EH (cell line): ENCODE data around the gene PHACTR1.
A peak's percentile ranks its signal among the peaks of the same experiment; 100 is the strongest.
"Not testable (repeated sequence)": the region's sequence is repeated elsewhere in the genome, so short reads cannot be mapped to it uniquely, and the experiment has no call there.

Source experiments
- DNase-seq: peaks from one replicate; pipeline ENCODE4 v3.0.0-alpha.2; 2015; ENCODE audit warnings: low read depth

PHACTR1 gene

DNA sequence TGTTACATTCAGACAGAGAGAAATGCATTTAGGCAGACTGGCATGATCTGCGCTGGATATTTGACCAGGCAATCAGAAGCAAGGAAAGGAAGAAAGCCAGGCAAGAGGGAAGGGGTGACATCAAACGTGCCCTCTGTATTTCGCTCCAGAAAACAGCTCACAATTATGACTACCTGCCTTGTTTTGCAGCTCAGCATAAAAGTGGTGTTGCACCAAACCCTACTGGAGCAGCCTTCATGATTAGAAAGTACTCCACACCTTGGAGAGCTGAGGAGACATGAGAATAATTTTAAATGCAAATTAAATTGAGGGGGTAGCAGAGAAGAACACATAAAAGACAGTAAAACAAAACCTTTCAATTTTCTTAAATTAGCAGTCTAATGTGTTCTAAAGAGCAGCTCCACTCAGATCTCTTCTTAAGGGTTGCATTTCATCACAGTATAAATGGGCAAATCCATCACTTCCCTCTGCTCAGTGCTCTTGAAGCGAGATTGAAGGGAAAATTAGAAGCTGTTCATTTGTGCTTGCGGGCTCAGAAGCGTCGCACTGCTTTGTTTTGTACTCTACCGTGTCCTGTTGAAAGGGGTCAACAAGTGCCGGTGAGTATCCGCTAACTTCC, at the start of gene PHACTR1:
PHACTR1 (plus strand) TSS at position 470 of the 619 bp plus-strand sequence.
- no peak for DNase-seq

DNA sequence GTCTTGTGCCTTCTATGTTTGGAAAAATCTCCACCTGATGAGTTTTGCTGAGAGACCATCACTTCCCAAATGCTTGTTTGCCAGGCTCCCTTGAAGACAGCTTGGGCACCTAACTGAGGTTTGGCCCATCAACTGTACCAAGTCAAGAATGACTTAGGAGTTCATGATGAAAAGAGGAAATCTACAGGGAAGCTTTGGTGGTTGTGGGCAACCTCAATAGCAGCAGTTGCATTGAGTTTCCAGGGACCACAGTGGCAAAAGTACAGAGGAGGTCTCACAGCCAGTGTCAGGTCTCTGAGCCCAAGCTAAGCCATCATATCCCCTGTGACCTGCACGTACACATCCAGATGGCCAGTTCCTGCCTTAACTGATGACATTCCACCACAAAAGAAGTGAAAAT, 49.7 kb upstream of the PHACTR1 start:
- DNase-seq, result no peak

DNA sequence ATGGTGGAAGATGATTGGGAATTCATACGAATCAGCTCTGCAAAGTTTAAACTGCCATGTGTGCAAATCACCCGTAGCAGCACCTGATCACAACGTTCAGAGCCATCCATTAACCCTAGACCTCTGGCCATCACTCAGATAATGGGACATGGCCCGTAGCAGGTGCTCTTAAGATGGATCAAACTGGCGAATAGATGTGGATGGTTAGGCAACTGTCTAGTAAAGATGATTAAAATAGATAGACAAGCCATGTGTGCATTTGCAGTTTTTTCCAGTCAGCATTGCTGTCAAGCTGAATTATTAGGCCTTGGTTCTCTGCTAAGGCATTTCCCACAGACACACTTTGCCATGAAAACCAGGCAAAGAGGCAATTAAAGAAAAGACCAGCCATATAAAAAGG, 40.6 kb upstream of the PHACTR1 start:
- no peak for DNase-seq

DNA sequence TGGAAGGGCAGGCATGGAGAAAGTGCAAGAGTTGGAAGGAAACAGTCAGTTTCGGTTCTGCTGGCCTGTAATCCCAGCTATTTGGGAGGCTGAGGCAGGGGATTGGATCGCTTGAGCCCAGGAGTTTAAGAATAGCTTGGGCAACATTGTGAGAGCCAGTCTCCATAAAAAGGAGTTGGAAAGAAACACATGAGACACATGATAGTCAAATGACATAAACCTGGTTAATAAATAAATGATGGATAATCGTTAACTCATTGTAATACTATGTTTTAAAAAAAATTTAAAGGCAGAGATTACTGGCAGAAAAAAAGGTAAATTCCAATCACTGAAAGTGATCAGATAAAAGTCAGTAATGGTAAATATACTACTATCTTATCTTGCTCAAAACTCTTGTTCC, 37.2 kb upstream of the PHACTR1 start:
- no peak for DNase-seq

DNA sequence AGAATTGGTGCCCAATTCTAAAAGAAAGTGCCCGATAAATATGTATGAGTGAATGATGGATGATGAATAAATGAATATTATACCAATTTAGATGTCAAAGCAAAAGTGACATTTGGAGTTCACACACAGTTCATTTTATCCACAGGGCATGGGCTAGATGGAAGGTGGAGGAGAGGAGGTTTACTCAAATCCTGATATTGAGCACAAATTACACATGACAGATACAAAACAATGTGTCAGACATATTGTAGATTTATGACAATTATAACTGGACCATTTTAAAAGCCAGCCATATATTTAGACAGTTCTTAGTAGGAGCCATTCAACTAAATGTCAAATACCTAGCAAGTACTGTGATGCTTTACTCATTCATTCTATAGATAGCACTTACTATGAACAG, 23.4 kb upstream of the PHACTR1 start:
- no peak for DNase-seq

DNA sequence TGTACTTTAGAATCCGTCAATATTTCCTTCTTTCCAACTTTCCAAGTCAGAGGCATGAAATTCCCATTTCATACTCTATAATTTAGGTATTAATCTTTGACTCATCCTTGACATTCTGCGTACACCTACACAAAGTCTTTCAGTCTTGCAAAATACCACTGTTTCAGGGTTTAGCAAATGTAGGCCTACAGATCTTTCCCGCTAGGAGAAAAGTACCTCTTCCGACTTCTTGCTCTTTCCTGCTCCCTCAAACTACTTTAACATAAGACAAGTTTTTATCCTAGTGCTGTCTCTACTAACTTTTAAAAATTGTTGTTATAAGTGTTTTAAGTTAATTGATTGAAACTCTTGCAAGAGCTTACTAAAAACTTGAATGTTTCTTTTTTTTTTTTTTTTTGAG, 18.3 kb upstream of the PHACTR1 start:
- no peak for DNase-seq

DNA sequence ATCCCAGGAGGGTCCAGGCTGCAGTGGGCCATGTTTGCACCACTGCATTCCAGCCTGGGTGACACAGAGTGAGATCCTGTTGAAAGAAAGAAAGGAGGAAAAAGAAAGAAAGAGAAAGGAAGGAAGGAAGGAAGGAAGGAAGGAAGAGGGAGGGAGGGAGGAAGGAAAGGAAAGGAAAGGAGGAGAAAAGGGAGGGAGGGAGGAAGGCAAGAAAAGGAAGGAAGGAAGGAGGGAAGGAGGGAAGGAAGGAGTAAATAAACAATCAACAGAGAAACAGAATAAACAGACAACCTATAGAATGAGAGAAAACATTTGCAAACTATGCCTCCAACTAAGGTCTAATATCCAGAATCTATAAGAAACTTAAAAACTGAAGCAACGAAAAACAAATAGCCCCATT, 11.6 kb upstream of the PHACTR1 start:
- DNase-seq, result no peak

DNA sequence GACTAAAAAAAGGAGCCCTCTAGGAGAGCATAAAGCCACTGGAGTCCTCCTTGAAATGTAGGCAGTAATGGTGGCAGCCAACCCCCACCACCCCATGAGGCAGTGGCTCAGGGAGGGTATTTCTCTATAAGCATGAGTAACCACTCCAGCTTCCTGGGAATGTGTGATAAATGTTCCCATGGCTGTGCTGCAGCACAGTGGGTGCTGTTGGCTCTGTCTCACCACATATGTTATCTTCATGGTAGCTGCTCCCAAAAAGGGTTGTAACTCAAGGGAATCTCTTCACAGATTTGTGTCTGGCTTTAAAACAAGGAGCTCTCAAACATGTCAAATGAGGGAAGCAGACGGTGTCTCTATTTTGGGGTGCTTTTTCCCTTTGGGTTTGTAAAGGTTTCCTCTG, 7.5 kb upstream of the PHACTR1 start:
- DNase-seq, result peak; percentile 93

DNA sequence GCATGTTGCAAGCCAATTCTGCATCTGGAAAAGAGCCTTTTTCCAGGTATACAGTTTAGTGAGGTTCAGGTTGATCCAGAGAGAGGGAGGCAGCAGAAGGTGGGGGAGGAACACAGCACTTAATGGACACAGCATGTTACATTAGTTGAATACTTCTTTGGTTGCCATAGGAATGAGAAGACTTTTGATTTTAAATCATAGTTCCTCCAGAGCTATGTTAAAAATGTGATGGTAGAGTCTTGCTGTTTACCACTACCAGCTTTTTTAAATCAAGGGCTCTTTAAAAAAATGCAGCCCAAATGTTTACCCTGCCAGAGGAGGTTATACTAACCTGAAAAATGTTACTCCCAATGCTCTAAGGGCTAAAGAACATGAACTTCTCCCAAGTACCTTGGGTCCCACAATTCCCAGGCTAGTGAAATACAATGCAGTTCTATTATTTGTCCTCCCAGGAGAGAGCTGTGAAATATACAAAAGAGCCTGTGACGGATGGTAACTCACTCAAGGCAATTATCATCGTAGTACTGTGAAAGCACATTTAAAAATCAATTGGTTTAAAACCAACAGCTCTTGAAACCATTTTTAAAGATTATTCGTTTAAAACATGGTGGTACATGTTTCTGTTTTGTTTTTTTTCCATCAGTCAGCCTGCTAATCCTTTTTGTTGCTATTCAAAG, 6.9 kb upstream of the PHACTR1 start:
- DNase-seq, result peak; percentile 82

DNA sequence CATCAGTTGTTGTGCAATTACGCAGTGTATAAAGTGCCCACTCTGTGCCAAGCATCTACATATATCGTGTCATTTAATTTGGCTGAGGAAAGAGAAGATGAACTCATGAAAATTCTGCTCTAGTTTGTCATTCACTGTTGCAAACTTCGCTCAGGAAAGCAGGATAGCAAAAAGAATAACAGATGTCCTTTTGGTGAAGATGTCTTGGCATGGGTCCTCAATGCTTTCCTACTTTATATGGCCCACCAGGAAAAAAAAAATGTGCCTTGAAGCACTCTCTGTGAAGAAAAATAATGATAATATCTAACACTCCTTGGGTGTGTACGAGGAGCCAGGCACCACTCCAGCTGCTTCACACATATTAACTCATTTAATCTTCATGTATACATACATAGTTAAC, 5.6 kb upstream of the PHACTR1 start:
- no peak for DNase-seq

DNA sequence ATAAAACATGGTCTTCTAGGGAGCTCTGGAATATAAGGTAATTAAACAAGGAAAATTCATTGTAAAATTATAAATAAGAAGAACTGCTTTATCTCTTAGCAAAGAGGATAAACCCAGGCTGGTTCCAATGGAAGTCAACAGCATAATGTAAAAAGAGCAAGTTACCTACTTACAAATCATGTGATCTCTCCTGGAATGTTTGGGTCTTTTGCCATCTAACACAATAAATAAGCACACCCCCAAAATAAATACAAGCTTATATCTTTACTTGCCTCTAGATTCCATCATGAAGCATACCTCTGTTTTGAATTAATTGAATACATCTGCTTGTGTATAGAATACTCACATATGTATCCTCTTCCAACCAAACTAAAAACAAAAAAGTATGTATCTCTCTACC, 2.5 kb upstream of the PHACTR1 start:
- DNase-seq, result no peak

DNA sequence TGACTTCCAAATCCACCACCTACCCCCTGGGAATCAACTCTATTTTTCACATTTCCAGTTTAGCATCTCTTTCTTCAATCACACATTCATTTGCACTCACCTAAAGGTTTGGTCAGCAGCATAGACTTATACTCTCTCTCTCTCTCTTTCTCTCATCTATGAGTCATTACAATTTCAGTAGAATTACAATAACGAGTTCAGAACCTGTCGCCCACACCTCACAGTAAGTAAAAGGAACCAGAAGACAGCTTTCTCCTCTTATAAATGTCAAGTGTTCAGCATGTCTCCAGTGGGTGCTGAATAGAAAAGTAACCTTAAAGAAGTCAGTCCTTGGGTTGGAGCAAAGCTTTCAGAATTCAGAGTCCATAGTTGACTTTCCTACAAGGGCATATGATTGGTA, 1.1 kb upstream of the PHACTR1 start:
- no peak for DNase-seq

DNA sequence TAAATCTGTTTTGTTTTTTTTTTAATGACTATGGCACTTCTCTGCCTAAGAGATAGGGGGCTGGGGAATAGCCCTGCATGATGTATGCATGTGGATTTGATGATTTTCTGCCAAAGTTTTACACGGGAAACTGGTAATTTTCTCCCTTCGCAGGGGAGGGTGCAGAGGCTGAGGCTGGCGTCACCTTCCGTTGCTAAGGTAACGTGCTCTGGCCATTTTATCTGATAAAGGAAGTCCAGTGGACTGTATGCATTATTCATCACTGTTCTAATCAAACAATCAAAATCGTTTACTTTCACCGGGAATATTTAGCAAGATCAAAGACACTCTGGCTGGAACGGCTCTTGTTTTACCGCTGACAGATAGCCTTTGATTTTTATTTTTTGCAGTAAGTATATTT, 789 bp downstream of the PHACTR1 start:
- DNase-seq, result no peak

DNA sequence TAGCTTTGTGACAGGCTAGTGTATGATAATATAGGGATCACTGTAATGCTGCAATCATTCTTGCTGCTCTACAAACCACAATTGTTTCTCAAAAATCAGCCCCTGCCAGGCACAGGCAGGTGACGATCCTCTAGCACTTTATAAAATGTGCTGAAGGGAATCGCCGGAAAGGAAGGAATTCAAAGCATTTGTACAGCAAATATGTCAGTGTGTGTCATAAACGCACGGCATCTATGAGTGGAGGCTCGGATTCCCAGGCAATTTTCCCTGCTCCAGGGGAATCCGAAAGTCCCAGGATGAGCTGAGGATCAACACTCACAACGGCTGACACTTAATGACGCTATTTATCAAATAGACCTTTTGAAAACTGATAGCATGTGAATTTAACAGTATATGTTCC, 1.4 kb downstream of the PHACTR1 start:
- peak; percentile 86 for DNase-seq

DNA sequence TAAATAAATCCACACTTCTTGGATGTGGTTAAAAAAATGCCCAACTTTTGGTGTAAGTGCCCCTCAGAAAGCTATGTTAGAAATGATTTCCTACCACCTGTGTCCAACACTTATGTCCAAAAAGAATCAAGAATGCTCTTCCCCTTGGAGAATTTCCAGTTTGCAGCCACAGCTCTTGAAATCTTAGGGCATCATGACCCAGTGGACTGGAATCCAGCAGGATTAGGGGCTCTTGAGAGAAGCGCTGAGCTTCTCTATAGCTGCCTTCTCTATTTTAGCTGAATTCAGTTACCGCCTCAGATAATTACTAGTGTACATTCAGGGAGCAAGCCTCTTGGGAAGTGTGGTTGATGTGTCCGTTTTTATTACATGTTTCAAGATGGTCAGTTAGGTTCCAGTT, 2.5 kb downstream of the PHACTR1 start:
- DNase-seq, result peak; percentile 13

DNA sequence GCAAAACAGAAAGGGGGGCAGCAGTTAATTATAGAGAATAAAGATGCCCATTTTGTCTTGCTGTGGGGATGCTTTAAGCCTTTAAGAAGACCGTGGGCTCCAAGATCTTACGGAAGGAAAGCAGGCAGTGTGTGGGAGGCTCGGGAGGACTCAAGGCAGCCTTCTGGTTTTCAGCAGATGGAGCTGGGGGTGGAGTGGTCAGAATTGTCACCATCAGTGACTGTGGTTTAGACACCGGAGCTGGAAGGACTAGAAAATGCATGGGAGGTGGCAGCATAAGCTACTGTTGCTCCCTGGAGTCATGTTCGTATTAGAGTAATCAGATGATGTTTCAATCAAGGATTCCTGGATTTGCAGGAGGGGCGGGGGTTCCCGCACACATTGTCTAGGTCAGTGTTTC, 3.7 kb downstream of the PHACTR1 start:
- DNase-seq, result no peak

DNA sequence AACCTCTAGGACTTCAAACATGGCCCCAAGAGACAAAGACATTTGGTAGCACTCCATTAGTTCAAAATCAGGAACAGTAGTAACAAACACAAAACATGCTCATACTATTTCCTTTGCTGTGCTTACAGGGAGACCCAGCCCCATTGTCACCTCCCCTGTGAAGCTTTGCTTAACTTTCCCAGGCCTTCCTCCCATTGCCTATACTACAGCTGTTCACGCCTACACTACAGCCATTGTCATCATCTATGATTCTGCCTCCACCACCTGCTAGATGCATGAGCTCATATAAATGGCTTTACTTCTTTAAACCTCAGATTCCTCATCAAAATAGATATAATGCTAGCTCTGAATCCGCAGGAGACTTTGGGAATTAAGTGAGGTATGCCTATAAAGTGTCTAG, 8.7 kb downstream of the PHACTR1 start:
- no peak for DNase-seq

DNA sequence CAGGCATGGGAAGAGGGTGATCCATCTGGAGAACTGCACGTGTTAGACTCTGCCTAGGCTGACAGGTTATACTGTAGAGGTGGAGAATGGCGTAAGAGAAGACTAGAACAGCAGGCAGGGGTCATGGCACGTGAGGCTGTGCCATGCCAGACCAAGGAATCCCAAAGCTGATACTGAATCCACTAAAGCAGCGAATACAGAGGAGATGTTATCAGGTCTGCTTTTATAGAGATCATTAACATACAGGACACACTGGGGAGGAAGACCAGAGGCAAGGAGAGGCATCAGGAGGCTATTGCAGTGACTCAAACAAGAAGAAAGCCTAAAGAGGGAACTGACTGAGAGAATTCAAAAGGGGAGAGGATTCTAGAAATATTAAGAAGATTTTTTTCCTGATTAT, 12.9 kb downstream of the PHACTR1 start:
- no peak for DNase-seq

DNA sequence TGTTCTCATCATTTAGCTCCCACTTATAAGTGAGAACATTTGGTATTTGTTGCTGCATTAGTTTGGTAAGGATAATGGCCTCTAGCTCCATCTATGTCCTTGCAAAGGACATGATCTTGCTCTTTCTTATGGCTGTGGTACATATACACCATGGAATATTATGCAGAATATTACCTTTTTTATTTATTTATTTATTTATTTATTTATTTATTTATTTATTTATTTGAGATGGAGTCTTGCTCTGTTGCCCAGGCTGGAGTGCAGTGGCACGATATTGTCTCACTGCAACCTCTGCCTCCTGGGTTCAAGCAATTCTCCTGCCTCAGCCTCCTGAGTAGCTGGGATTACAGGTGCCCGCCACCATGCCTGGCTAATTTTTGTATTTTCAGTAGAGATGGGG, 14.2 kb downstream of the PHACTR1 start:
- not testable (repeated sequence) for DNase-seq

DNA sequence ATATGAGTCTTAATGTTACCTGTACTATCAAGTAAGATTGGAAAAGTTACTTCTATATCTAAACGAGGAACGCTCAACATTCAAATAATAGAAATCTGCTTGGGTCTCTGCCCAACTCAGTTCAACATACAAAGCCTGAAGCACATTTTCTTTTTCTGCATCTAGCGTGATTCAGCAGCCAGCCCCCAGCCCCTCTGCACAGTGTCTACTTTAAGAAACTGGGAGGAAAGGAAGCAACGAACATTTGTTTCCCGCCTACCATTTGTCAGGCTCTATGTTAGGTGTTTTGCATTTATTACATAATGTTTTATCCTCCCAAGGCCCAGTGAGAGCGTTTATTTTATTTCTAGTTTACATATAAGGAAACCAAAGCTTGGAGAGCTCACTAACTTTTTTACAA, 17.3 kb downstream of the PHACTR1 start:
- no peak for DNase-seq

DNA sequence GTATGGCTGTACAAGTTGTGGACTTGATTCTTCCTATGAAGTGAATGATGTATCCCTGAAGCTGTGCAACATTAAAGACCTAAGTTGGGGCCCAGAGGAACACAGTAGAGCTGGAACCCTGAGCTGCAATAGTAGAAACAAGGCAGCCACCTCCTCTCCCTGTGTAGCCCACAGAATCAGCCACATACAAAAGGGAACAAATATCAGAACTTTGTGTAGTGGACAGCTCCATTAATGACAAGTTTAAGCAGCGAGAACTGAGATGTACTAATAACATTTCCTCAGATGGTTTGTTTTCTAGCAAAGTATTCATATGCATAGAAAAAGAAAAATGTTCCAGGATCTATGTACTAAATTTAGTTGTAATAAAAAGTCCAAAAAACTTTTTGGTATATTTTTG, 19.2 kb downstream of the PHACTR1 start:
- DNase-seq, result peak; percentile 13

DNA sequence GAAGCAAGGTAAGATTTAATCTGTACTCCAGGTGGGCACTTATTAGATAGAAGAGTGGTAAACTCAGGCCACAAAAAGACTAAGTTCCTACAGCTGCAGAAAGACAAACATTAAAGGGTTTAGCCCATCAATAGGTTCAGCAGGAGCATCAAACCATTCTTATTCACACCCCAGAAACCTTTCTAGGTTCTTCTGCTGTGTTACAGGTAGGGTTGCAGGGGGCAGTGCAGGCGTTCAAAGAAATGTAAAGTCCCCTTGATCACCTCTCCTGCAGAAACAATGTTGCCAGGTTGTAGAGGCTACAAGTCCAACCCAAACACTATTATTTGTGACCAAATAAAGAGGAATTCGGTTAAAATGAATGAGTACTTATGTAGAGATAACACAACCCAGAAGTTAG, 31.8 kb downstream of the PHACTR1 start:
- DNase-seq, result no peak

DNA sequence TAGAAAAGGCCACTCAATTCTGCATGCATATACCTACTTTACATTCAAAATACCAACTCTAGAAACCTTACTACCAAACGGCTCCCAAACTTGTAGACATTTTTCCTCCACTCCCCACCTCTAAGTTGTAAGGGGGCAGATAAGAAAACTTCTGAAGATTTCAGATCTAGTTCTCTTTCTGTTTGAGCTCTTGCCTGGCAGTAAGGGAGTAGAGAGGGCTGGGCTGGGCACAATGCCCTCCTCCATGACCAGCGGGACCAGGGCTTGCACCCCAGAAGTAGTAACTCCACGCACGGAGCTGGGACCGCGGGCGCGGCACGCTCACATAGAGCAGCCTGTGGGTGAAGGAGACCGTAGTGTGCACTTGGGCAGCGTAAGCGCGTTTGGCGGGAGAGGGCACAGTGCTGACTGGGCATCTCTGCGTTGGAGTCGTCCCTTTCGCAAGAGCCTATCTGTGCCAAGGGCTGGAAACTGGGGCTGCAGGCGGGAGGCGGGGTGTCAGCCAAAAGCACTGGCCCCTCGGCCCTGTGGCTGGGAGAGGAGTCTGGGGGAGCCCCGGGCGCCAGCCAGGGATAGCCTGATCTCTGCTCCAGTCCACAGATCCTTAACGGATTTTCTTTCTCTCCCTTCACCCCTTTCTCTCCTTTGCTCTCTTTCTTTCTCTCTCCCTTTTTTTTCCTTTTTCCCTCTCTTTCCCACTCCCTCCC, 32.4 kb downstream of the PHACTR1 start:
- DNase-seq, result peak; percentile 6
